Esophagus squamous epithelium (tissue), 5 donors: ENCODE measurements around the gene CSNK2B. TPM values are rescaled to one million over a fixed set of nuclear protein-coding genes. Genes with fewer than 3 reads are reported as not detected.
A peak's percentile ranks its signal among the peaks of the same experiment; 100 is the strongest.

Experiments
- DNase-seq: peaks from one replicate; lab custom pipeline; 2025; lab: John Stamatoyannopoulos, UW
- H3K27ac ChIP-seq, 4 donors: fragments of 200-600 bp; sonication (generic); one replicate each; pipeline ENCODE4 v1.5.1; 2016 to 2019; ENCODE audit warnings: mild to moderate bottlenecking in 1 of 4
- H3K27me3 ChIP-seq, 4 donors: fragments of 200-600 bp; sonication (generic); 1 replicate in 3 of 4; 2 replicates in 1 of 4; pipeline versions ENCODE4 v1.5.1 to v1.6.0; 2017 to 2021; ENCODE audit warnings: antibody characterized with exemption in 1 of 4
- H3K36me3 ChIP-seq, 3 donors: fragments of 200-600 bp; sonication (generic); one replicate each; pipeline ENCODE4 v1.5.1; 2016 to 2019
- H3K4me1 ChIP-seq, 3 donors: fragments of 200-600 bp; sonication (generic); one replicate each; pipeline ENCODE4 v1.5.1; 2017 to 2019
- H3K4me3 ChIP-seq, 4 donors: fragments of 200-600 bp; sonication (generic); 1 replicate in 3 of 4; 2 replicates in 1 of 4; pipeline ENCODE4 v1.5.1; 2016 to 2019; ENCODE audit warnings: mild to moderate bottlenecking in 2 of 4, moderate library complexity in 1 of 4
- H3K9me3 ChIP-seq, 3 donors: fragments of 200-600 bp; sonication (generic); one replicate each; pipeline ENCODE4 v1.5.1; 2016 to 2019
- CTCF ChIP-seq, 6 experiments: fragments of 450-650 bp in 4 of 6; fragments of 200-600 bp in 2 of 6; sonication (generic) in 2 of 6; IDR thresholded peaks; one replicate each; pipeline ENCODE4 v1.5.1; 2016 to 2019; ENCODE audit warnings: antibody characterized with exemption in 6 of 6, mild to moderate bottlenecking in 4 of 6, moderate library complexity in 4 of 6
- POLR2A ChIP-seq, 4 donors: fragments of 450-650 bp; IDR thresholded peaks; one replicate each; pipeline ENCODE4 v1.6.1; 2017; ENCODE audit warnings: antibody characterized with exemption in 4 of 4, mild to moderate bottlenecking in 4 of 4, moderate library complexity in 3 of 4
- WGBS, 2 donors: methylation state at CpG; one replicate each; pipeline ENCODE4 v1.1.5; 2018; 5-methylcytosine and 5-hydroxymethylcytosine counted together
- intact Hi-C: fragments of 100-400 bp; cut with DNase I; formaldehyde crosslinking; loops from one replicate; pipeline ENCODE4 v1.15.0; 2022
- total RNA-seq, 4 donors: library from RNA; depleted of rRNA; stranded (reverse); fragments of >200 nt; gene quantifications; one replicate each; pipeline ENCODE4 v1.1.0, GENCODE V29; 2016
- donor health status: DM: yes; HTN: yes; CAD: no.

CSNK2B gene
- total RNA-seq, 4 donors from 2014 or later = 155 to 204 (median 186) TPM

GRCh38 chr6:31710523-31711219, 44.8 kb downstream of the CSNK2B start:
- Histone ChIP-seq H3K27ac (peak overlapping the region; percentile 47 to 84 (median 68)), H3K4me3 (no peak overlapping the region), H3K9me3 (no peaks in the 10 kb centered on the region), H3K27me3 (no peaks in the 10 kb centered on the region), H3K4me1 (peaks cover 11 to 51% (median 33%) of the 10 kb centered on the region in 3 donors), H3K36me3 (no peaks in the 10 kb centered on the region)
- TF ChIP-seq CTCF (IDR thresholded peaks at IDR 0.05) (no peak), POLR2A (IDR thresholded peaks at IDR 0.05) (no peak)
- 57 to 63% methylated on average over 3 to 5 of the region's 5 CpGs for WGBS, 2 donors
- intact Hi-C loops = no loop called here
- DNase-seq = no peak

GRCh38 chr6:31711233-31711632, 45.4 kb downstream of the CSNK2B start:
- Histone ChIP-seq H3K9me3 (no peaks in the 10 kb centered on the region), H3K27me3 (no peaks in the 10 kb centered on the region), H3K27ac (peak overlapping the region; percentile 47 to 84 (median 68)), H3K36me3 (no peaks in the 10 kb centered on the region), H3K4me1 (peaks cover 12 to 51% (median 33%) of the 10 kb centered on the region in 3 donors), H3K4me3 (no peak overlapping the region)
- no peak for DNase-seq
- TF ChIP-seq CTCF (IDR thresholded peaks at IDR 0.05) (no peak), POLR2A (IDR thresholded peaks at IDR 0.05) (no peak)
- intact Hi-C loops = no loop called here
- 21 to 29% methylated on average over 7 to 8 of the region's 8 CpGs for WGBS, 2 donors

- intact Hi-C loops = no loop called here
- Histone ChIP-seq H3K4me1 (peaks cover 12 to 62% (median 35%) of the 10 kb centered on the region in 3 donors), H3K36me3 (no peaks in the 10 kb centered on the region), H3K4me3 (no peak overlapping the region), H3K27me3 (no peaks in the 10 kb centered on the region), H3K9me3 (no peaks in the 10 kb centered on the region), H3K27ac (peak overlapping the region; percentile 47 to 84 (median 68))
- peak in 5 of 6 experiments; percentile 29 to 68 (median 38) for TF ChIP-seq CTCF (IDR thresholded peaks at IDR 0.05)
- peak in 1 of 4 donors; percentile 15 for TF ChIP-seq POLR2A (IDR thresholded peaks at IDR 0.05)
- no peak for DNase-seq
- WGBS, 2 donors = 53 to 60% methylated on average over 7 of the region's 8 CpGs
Observed at GRCh38 chr6:31712296-31712695, 46.4 kb downstream of the CSNK2B start.

GRCh38 chr6:31713465-31713864, 47.6 kb downstream of the CSNK2B start:
- no peak for TF ChIP-seq CTCF (IDR thresholded peaks at IDR 0.05)
- no peaks in the 10 kb centered on the region for H3K9me3 ChIP-seq
- WGBS, 2 donors = 57 to 68% methylated on average over 2 to 4 of the region's 4 CpGs
- H3K36me3 ChIP-seq = no peaks in the 10 kb centered on the region
- peaks cover 17 to 72% (median 42%) of the 10 kb centered on the region in 3 donors for H3K4me1 ChIP-seq
- intact Hi-C loops = no loop called here
- no peak overlapping the region for H3K4me3 ChIP-seq
- no peaks in the 10 kb centered on the region for H3K27me3 ChIP-seq
- no peak for DNase-seq
- H3K27ac ChIP-seq = peak overlapping the region in 3 of 4 donors; percentile 47 to 84 (median 79)

- Histone ChIP-seq H3K36me3 (no peaks in the 10 kb centered on the region), H3K27me3 (no peaks in the 10 kb centered on the region), H3K27ac (peak overlapping the region in 3 of 4 donors; percentile 47 to 84 (median 79)), H3K4me1 (peaks cover 17 to 79% (median 44%) of the 10 kb centered on the region in 3 donors), H3K9me3 (no peaks in the 10 kb centered on the region), H3K4me3 (no peak overlapping the region)
- intact Hi-C loops = no loop called here
- DNase-seq = no peak
- TF ChIP-seq POLR2A (IDR thresholded peaks at IDR 0.05) (no peak), CTCF (IDR thresholded peaks at IDR 0.05) (no peak)
- 16 to 29% methylated on average over 4 to 5 of the region's 5 CpGs for WGBS, 2 donors
Observed at GRCh38 chr6:31713991-31714684, 48.3 kb downstream of the CSNK2B start.
